AG10803 (cell line): ENCODE results near the gene SRMS.

Experiments
- DNase-seq: peaks from one replicate; pipeline ENCODE4 v3.0.0; 2010; ENCODE audit warnings: low read depth
- H3K4me3 ChIP-seq: 2 replicates; pipeline ENCODE4 v1.5.1; 2011; ENCODE audit warnings: mild to moderate bottlenecking, low read length, control low read depth
- CTCF ChIP-seq: conservative IDR thresholded peaks from 2 replicates; pipeline ENCODE4 v1.5.1; 2011; ENCODE audit warnings: mild to moderate bottlenecking, low read length, control low read depth, inconsistent platforms

SRMS gene

GRCh38 chr20:63567136-63567385 is 19.5 kb upstream of the SRMS start:
- no peak overlapping the region for H3K4me3 ChIP-seq
- no peak for DNase-seq
- no peak for TF ChIP-seq CTCF

DNA sequence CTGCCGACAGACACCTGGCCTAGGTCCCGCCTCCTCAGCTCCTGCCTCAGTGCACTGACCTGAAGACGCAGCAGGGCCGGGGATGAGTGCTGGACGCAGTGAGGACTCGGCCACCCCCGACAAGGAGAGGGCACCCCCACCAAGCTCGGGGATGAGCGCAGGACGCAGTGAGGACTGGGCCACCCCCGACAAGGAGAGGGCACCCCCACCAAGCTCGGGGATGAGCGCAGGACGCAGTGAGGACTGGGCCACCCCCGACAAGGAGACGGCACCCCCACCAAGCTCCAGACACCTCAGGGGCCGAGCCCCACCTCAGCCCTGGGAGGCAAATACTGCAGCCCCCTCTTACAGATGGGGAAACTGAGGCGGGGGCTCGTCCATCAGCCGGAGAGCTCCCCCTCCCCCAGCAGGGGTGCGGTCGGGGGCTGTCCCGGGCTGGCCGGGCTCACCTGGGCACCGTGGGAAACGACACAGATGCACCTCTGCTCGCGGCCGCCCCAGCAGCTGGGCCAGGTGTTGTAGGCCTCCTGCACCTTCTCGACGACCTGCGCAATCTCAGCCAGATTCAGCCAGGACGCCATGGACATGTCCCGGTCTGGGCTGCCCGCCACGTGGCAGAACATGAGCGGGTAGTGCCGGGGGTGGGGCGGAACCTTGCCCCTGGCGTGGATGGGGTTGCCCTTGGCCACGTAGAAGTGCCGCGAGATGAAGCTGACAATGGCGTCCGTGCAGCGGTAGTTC is 19.0 kb upstream of the SRMS start:
- H3K4me3 ChIP-seq: no peak overlapping the region
- TF ChIP-seq CTCF: no peak
- DNase-seq: no peak

DNA sequence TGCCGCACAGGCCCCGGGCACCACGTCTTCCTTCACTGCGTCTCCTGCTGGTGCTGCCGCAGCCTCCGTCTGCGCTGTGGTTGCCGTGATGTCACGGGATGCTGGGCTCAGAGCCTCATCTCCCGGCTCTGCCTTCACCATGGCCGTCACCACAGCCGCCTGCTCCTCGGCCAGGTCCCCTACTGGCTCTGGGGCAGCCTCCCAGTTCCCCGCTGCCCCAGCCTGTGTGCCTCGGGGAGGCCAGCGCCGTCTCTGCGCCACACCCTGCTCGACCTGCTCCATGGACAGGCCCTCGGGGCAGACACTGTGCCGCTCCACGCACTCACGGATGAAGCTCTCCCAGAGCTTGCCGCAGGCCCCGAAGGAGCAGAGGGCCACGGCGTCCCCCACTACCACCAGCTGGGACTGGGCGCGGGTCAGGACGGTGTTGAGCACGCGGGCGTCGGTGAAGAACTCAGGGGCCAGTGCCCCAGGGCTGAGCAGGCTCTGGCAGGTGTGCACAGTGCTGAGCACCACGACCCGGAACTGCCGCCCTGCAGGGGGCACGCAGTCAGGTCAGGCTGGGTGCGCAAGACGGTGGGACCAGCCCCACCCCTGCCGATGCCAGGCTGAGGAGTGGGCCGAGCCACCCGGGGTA is 18.3 kb upstream of the SRMS start:
- DNase-seq: no peak
- no peak for TF ChIP-seq CTCF
- H3K4me3 ChIP-seq: no peak overlapping the region

GRCh38 chr20:63565021-63565698 is 17.6 kb upstream of the SRMS start:
- no peak for TF ChIP-seq CTCF
- no peak overlapping the region for H3K4me3 ChIP-seq
- DNase-seq: no peak

DNA sequence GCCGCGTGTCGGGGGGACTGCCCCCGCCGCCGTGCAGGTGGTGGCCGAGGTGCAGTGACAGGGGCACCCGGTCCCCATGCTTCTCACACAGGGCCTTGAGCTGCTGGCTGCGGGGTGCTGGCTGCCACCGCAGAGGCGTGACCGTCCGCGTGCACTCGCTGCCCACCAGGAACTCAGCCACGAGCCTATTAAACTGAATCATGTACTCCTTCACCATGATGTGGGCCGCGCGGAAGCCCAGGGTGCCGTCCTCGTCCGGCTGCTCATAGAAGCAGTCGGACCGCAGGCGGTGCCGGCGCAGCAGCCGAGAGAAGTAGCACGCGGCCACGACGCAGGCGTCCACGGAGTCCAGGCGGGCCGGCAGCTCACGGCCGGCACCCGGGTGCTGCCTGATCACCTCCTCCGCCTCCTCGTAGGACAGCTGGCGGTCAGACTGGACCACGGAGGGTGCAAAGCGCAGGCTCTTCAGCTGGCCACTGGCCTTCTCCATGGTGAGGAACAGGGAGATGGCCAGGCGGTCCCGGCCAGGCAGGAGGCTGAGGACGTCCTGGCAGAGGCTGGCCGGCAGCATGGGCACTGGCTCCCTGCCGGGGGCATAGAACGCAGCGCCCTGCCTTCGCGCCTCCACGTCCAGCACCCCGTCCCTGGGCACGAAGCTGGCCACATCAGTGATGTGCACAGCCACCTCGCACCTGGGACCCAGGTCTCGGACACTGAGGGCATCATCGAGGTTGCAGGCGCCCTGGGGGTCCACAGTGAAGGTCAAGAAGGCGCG is 16.7 kb upstream of the SRMS start:
- no peak for DNase-seq
- TF ChIP-seq CTCF: no peak
- H3K4me3 ChIP-seq: no peak overlapping the region

DNA sequence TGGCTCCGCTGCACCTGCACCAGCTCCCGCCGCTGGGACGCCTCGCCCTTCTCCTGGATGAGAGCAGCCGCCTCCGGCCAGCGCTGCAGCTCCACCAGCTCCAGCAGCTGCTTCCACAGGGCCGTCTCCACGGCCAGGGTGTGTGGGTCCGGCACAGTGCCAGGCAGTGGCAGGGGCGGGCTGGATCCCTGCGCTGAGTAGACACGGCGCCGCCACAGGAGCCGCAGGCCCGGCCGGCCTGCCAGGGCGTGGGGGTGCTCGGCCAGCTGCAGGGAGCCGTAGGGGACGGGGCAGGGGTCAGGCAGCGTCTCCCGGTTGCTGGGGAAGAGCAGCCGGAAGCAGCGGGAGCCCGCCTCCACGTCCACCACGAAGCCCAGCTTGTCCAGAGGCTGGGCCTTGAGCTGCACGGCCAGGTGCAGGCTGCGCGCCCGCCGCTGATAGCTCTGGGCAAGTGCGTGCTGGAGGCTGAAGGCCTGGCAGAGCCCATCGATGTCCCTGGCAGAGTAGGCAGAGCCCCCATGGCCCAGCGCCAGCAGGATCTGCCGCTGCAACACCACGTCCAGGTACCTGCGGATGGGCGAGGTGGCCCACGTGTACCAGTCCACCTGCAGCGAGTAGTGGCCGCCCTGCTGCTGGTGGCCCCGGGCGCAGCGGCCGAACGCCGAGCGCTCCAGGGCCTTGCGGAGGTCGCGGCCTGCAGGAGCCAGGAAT is 15.8 kb upstream of the SRMS start:
- no peak for DNase-seq
- TF ChIP-seq CTCF: no peak
- no peak overlapping the region for H3K4me3 ChIP-seq
